Transverse colon (tissue), 4 donors: ENCODE measurements around the gene APOF.

Experiments used
- POLR2AphosphoS5 ChIP-seq, 3 donors: sonication (generic); formaldehyde crosslinking; IDR thresholded peaks; one replicate each; pipeline ENCODE4 v1.6.1; 2016; ENCODE audit warnings: antibody characterized with exemption in 3 of 3
- TF ChIP-seq, protein P1 (sequence below), 5 experiments: fragments of 200-600 bp in 3 of 5; fragments of 450-650 bp in 2 of 5; sonication (generic) in 3 of 5; IDR thresholded peaks; 1 replicate in 2 of 5; 2 replicates in 3 of 5; pipeline ENCODE4 v1.5.1; 2016 to 2017; ENCODE audit warnings: antibody characterized with exemption in 5 of 5, inconsistent platforms in 3 of 5, mild to moderate bottlenecking in 2 of 5, moderate library complexity in 1 of 5

DNA sequence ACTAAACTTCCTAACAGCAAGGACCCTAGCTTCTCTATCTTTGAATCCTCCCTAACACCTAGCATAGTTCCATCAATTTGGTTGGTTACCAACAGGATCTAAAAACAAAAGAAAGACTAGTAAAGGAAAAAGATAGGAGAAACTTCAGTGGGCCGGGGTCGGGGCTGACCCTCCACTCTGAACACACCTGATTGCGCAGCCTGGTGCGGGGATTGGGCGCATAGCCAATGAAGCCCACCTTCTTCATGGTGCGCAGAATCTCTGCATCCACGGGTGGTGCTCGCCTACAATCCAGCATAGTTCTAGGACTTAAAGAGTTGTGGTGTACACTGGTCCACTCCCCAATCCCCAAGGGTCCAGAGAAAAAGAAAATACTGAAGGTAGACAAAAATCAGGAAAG is 36.5 kb downstream of the APOF start:
- TF ChIP-seq POLR2AphosphoS5 (IDR thresholded peaks at IDR 0.05): no peak
- TF ChIP-seq, protein P1, sequence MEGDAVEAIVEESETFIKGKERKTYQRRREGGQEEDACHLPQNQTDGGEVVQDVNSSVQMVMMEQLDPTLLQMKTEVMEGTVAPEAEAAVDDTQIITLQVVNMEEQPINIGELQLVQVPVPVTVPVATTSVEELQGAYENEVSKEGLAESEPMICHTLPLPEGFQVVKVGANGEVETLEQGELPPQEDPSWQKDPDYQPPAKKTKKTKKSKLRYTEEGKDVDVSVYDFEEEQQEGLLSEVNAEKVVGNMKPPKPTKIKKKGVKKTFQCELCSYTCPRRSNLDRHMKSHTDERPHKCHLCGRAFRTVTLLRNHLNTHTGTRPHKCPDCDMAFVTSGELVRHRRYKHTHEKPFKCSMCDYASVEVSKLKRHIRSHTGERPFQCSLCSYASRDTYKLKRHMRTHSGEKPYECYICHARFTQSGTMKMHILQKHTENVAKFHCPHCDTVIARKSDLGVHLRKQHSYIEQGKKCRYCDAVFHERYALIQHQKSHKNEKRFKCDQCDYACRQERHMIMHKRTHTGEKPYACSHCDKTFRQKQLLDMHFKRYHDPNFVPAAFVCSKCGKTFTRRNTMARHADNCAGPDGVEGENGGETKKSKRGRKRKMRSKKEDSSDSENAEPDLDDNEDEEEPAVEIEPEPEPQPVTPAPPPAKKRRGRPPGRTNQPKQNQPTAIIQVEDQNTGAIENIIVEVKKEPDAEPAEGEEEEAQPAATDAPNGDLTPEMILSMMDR (IDR thresholded peaks at IDR 0.05): no peak
